Activated CD4-positive, CD25-positive, alpha-beta regulatory T cell treated with anti-CD3 and anti-CD28 coated beads, Interleukin-2, amount 50 U/mL, for 16 hours (primary cell): Measurements from ENCODE around the gene VEGFB.
"Not testable (repeated sequence)": the region's sequence is repeated elsewhere in the genome, so short reads cannot be mapped to it uniquely, and the experiment has no call there.

Source experiments
- DNase-seq: peaks from one replicate; pipeline ENCODE4 v3.0.0-alpha.2; 2020; ENCODE audit warnings: low read depth, low spot score

Gene VEGFB

DNA sequence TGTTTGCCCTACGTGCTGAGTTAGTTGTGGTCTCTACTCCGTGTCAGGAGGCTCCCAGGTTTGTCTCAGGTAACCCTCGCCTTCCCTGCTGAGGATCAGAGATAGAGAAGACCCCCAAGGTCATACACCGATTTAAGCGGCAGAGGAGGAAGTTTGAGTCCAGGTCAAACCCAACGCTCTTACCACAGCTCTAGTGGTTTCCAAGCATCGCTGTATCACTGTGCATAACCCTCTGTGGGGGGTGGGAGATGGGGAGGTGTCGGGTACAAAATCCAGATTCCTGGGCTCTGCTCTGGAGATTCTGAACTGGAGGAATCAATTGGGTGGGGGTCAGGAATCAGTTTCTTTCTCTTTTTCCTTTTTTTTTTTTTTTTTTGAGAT is 3.4 kb upstream of the VEGFB start:
- no peak for DNase-seq

DNA sequence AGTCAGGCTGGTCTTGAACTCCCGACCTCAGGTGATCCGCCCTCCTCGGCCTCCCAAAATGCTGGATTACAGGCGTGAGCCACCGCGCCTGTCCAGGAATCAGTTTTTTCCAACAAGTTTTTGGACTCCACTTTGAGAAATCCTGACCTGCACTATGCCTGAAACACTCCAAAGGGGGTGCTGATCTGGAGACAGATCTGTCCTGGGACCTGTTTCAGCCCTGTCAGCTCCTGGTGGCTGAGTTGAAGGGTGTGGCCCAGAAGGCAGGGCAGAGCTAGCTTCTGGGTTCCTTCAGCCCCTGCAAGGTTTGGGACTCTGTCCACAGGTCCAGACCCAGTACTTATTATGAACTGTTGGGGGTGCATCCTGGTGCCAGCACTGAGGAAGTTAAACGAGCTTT is 2.8 kb upstream of the VEGFB start:
- no peak for DNase-seq

DNA sequence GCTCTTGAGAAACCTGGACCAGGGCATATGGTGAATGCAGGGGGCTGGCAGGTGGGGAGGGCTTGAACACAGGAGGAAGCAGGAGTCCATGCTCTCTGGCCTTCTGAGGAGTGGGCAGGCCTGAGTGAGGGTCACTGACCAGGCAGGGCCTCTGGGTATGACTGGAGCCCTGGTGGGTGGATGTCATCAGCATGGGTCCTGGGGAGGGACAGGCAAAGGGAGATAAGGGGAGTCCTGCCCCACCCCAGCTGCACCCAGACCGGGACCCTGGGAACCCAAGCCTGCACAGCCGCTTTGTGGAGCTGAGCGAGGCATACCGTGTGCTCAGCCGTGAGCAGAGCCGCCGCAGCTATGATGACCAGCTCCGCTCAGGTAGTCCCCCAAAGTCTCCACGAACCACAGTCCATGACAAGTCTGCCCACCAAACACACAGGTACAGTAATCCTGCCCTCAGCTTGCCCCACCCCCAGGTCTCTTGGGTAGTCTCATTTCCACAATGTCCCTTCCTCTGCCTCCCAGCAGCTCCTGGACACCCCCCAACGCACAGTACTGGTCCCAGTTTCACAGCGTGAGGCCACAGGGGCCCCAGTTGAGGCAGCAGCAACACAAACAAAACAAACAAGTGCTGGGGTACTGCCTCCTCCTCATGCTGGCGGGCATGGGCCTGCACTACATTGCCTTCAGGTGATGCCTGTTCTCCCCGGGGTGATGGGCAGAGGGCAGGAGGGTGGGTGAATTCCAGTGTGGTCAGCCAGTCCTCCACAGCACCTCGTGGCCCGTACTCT is 2.0 kb upstream of the VEGFB start:
- DNase-seq: no peak

DNA sequence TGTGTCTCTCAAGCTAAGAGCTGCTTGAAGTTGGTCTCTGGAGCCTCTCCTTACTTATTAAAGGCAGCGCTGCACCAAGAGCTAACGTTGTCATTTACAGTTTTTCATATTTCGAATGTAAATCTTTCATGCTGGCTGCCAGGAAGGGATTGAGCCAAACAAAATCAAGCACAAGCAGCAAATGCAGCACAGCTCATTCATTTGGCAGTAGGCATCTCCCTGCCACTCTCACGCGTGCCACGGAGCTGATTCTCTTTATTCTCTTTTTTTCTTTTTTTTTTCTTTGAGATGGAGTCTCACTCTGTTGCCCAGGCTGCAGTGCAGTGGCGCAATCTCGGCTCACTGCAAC is 1.4 kb upstream of the VEGFB start:
- DNase-seq: no peak

DNA sequence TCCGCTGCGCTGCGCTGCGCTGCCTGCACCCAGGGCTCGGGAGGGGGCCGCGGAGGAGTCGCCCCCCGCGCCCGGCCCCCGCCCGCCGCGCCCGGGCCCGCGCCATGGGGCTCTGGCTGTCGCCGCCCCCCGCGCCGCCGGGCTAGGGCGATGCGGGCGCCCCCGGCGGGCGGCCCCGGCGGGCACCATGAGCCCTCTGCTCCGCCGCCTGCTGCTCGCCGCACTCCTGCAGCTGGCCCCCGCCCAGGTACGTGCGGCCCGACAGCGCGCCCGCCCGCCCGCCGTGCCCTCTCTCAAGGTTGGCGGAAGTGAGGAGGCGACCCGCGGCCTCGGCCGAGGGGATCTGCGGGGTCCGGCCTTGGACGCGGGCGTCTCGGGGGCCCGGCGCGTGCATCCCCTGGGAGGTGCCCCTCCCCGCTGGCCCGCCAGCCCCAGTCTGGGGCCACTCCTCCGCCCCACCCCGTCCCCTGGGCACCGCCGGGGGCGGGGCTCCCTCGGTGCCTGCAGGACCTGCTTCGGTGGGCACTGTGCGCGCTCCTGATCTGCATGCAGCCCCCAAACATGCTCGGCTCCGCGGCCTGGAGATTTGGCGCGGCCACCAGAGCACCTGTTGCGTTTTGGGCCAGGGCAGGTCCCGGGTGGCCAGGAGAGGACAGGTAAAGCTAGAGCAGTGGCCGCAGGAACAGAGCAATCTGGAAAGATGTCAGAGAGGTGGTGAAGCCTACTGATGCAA is 429 bp downstream of the VEGFB start:
- no peak for DNase-seq

DNA sequence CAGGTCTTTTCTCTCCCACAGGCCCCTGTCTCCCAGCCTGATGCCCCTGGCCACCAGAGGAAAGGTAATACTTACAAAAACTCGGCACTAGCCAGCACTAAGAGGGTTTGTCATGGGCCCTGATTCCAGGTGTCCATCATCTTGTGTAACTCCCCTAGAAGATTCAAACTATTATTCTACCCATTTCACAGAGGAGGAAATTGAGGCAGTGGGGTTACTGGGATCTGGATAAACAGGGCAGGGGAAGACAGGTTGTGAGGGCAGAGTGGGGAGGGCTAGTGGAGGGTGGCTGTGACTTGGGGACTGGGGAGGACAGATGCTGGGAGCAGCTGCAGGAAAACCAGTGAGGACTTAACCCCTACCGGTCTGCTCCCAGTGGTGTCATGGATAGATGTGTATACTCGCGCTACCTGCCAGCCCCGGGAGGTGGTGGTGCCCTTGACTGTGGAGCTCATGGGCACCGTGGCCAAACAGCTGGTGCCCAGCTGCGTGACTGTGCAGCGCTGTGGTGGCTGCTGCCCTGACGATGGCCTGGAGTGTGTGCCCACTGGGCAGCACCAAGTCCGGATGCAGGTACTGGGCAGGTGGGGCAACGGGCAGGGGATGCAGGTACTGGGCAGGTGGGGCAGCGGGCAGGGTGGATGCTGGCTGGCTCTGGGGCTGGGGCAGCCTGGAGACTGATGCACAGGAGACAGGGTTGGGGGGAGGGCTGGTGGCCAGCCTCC is 1.2 kb downstream of the VEGFB start:
- DNase-seq: no peak

DNA sequence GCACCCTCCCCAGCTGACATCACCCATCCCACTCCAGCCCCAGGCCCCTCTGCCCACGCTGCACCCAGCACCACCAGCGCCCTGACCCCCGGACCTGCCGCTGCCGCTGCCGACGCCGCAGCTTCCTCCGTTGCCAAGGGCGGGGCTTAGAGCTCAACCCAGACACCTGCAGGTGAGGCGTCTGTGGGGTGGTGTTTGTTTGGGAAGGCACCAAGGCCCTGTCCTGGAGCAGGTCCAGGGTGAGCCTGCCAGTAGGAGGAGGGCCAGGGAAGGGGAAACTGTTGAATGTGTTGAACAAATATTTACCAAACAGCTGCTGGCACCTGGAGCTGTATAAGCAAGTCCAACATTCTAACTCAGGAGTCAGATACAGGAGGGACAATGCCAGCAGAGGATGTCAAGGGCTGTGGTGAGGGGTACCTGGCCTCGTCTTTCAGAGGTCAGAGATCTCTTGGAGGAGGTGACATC is 3.1 kb downstream of the VEGFB start:
- no peak for DNase-seq

DNA sequence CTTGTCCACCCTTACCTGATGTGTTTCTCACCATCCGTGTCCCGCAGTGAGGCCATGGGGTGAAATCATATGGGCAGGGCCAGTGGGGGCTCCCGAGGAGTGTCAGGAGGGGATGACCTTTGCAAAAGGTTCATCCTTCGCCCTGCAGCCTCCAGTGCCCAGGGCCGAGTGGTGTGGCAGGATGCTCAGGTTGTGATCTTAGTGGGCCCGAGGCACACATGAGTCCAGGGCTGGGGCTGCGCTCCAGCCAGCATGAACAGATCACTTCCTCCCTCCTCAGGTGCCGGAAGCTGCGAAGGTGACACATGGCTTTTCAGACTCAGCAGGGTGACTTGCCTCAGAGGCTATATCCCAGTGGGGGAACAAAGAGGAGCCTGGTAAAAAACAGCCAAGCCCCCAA is 3.7 kb downstream of the VEGFB start:
- DNase-seq: no peak

DNA sequence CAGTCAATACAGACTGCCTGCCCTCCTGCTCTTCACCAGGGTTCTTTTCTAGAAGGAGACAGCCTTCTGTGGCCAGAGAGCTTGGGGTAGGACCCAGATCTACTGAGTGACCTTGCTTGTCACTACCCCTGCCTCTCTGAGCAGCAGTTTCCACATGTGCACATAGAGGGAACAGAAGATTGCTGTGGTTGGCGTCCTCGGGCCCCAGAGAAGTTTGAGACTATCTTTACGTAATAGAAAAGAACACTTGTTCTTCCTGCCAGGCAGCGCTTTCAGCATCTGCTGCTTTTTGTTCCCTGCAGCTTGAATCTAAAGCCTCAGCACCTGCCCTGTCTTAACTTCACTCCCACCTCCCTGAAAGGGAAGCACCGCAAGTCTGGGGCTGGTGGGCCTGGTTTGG is 4.6 kb downstream of the VEGFB start:
- DNase-seq: no peak

DNA sequence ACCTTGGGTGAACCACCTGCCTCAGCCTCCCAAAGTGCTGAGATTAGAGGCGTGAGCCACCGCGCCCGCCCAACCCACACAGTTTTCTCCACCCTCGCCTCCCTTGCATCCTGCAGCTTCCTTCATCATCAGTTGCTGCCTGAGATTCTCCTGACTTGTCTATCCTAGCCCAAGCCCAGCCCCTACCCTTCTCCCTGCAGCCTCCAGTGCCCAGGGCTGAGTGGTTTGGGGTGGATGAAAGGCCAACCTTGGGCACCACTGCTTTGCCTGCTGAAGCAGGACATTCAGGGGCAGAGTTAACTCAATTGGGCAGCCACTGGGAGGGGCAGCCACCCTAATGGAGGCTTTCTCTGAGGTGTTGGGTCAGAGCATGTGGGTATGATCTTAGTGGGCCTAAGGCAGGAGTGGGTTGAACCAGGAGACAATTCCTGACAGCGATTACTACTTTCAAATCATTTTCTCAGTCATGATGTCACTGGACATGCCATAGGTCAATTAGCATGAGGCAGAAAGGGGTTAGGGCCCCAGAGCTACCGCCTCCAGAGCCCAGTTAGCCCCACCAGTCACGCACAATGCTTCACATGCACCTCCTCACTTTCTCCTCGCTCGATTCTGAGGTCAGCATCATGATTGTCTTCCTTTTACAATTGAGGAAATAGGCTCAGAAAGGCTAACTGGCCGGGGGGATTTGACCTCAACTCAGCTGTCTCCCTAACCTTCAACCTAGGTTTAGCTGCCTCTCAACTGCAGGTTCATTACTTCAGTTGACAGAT is 5.5 kb downstream of the VEGFB start:
- DNase-seq: no peak

DNA sequence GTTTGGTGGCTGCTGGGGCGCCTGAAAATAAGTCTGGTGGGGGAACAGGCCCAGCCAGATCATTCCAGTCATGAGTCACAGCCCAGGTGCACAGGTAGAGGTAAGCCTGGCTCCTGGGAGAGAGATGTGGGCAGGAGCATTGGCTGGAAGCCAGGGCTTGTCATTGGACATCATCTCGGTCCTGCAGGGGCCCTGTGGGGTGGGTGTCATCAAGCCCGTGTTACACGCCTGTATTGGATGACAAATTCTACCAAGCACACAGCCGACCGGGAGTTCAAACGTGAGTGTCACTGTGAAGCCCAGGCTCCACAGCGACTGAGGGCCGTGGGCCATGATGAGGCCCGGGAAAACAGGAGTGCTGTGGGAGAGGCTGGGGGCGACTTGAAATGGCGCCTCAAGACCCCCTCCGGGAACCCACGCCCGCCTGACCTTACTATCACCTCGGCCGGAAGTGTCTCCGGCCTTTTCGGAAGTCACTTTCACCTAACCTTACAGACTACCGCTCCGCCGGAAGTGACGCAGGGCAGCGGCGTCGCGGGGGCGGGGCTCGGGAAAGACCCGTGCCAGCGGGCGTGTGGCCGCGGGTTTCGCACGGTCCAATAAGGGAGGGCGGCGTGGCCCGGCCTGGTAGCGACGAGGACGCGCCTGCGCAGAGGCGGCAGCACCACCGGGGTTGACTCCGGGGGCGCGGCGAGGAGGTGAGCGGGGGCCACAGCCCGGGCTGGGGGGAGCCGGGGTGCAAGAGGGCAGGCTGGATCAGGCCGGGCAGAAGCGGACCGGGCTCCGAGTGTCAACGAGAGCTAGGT is 6.3 kb downstream of the VEGFB start, which contains the start of gene FKBP2:
Gene FKBP2, plus strand, starts transcription at position 661 of the 806 bp plus-strand sequence. CDS start 1,293 bp downstream, outside the sequence.
- peak; percentile 97 for DNase-seq

DNA sequence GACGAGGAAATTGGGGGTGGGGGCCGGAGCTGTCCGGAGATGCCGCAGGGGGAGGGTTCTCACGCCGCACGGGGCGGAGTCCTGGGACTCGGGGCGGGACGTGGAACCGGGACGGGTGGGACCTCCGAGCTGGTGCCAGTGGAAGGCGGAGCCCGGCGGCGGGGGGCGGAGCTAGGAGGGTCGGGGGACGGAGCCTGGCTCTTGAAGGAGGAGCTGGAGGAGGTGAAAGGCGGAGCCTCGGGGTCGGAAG is 6.8 kb downstream of the VEGFB start:
- peak; percentile 98 for DNase-seq

DNA sequence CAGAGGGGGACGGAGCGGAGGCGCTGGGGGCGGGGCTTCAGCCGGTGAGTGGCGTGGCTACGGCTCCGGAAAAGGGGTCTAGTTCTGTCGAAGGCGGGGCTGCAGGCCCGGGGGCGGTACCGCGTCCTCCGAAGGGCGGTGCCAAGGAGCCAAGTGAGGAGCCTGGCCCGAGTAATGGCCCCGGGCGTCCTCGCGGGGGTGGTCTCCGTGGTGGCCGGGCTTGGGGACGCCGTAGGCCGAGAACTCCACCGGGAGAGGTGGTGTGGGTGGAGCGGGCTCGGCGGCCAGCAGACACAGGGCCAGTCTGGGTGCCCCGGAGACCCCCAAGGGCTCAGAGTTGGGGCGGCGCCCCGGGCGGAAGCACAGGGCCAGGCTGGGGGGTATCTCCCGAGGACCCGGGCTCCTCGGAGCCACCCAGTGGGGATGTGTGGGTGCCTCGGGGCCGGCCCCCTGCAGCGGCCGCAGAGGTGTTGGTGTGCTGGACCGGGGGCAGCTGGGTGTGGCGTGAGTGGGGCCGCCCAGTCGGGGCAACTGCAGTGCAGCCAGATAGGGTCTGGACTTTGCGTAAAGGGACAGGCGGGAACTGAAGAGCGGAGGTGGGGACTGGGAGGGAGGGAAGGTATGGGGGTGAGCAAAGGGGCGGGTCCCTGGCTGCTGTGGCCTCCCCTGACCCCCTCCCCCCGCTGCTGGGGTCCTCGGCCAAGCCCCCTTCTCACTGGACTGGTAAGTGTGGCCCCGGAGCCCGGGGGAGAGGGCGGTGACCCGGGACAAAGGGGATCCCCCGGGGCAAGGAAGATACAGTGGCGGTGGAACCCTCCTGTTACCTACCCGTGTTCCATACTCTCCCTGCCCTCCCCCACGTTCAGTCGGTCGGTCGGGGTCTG is 7.3 kb downstream of the VEGFB start:
- no peak for DNase-seq

DNA sequence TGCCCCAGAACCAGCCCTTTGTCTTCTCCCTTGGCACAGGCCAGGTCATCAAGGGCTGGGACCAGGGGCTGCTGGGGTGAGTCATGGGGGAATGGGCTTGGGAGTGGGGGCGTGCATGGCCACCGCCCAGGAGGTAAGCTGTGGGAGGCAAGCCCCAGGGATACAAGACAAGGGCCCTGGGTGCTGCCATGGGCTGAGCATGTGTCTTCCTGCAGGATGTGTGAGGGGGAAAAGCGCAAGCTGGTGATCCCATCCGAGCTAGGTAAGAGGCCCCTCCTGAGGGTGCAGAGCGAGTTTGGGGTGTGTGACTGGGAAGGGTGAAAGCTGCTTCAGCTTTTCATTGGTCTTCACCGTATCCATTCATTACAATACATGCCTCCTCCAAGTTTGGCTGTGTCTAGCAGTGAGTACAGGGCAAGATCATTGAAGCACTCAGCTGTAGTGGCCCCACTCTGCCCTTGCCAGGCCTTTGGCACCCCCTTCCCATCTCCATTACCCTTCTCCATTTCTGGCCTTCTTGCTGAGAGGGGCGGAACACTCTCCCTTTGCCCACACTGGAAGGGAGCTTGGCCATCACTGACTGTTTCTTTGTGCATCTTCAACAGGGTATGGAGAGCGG is 9.0 kb downstream of the VEGFB start:
- DNase-seq: no peak

DNA sequence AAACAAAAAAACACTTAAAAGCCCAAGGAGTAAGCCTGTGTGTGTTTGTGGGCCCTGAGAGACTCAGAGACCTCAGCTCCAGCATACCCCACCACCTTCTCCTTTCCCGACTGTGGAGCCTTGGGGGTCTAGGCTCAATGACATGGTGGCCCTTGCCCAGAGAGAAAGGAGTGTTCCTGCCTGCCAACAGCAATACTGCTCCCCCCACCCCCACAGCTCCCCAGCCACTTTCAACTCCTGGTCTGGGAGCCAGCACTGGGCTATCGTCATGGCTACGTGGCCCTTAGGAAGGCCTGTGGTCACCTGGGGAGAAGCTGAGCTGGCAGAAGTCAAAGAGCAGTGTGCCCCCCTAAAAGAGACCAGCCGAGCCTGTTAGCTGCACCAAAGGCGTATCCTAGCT is 9.7 kb downstream of the VEGFB start:
- DNase-seq: no peak

DNA sequence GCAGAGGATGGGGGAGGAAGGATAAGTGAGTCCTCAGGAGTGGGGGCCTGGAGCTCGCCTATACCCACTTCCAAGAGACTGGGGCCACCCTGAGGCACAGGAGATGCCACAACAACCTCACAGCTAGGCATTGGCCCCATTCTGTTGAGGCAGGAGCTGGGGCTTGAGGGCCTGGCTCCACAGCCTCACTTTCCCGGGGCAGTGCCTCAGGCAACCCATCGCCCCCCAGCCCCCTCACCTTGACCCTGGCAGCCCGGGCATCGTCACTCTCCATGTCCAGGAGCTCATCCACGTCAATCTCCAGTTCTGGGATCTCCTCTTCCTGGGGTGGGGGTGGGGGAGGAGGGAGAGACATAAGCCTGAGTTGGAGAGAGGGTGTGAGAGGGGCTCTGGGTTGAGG is 10.6 kb downstream of the VEGFB start:
- no peak for DNase-seq

DNA sequence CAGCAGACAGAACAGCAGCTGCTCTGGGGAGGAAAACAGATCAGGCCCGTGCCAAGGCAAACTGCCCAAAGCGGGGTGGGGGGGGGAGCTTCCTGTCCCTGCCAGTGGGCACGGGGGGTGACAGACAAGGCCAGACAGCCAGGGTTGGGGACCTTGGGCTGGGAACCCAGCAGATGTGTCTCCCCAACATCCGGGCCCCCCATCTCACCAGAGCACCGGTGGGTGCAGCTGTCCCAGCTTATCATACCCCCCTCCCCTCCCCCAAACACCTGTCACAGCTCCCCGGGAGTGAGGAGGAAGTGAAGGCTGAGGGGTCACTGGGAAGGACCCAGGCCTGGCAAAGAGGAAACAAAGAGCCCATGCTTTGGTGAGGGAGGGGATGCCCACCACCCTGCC is 11.0 kb downstream of the VEGFB start:
- no peak for DNase-seq

DNA sequence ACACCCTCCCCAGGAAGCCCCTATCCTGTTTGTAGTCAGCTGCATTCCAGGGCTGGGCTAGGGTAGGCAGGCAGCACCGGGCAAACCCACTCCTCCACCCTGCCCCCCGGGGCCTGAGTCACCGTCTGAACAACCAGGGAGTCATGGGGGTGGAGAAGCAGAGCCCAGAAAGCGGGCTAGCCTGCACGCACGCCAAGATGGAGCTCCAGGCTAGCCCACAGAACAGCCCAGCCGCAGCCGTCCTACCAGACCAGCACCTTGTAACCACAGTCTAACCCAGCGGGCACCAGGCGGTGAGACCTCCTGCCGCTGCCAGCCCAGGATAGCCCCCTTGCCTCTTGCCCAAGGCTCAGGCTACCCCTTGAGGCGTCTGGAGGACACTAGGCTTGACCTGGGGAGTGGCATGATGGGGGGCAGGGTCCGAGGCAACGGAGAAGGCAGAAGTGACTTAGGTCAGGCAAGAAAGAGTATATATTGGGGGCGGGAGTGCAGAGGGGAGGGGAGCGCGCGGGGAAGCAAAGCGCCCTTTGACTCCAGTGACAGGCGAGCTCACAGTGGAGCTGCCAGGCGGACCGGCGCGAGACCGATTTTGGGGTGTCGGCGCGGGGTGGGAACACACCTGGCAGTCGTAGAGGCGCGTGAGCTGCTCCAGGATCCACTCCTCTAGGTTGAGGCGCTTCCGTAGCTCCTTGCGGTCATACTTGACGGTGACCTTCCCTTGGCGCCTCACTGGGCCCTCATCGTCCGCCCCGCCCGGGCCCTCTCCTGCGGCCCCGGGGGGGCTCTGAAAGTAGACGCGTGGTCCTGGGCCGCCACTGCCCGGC is 11.6 kb downstream of the VEGFB start:
- peak; percentile 57 for DNase-seq

DNA sequence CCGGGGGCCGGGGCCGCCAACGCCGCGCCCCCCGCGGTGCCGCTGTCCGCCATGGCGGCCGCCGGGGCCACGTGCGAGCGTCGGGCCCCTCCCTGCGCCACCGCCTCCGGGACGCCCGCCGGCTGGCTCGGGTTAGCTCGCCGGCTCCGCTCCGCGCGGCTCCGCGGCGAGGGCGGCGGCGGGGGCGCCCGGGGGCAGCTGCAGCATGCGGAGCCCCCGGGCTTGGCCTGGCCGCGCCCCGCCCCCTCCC is 12.2 kb downstream of the VEGFB start:
- DNase-seq: not testable (repeated sequence)
